Measurements from ENCODE around the gene BAZ1A. TPM values are rescaled to one million over a fixed set of nuclear protein-coding genes. Genes with fewer than 3 reads are reported as not detected.
A peak's percentile ranks its signal among the peaks of the same experiment; 100 is the strongest.

BAZ1A gene
- 22.5 to 27.0 TPM (median 25.0 TPM) in 3 replicates for total RNA-seq
- long read RNA-seq, full-length matches to known transcripts: 17 of 34 reads
- long read RNA-seq, partial matches to known transcripts: 11 of 34 reads
- long read RNA-seq, other reads (novel, unspliced or antisense): 6 of 34 reads

DNA sequence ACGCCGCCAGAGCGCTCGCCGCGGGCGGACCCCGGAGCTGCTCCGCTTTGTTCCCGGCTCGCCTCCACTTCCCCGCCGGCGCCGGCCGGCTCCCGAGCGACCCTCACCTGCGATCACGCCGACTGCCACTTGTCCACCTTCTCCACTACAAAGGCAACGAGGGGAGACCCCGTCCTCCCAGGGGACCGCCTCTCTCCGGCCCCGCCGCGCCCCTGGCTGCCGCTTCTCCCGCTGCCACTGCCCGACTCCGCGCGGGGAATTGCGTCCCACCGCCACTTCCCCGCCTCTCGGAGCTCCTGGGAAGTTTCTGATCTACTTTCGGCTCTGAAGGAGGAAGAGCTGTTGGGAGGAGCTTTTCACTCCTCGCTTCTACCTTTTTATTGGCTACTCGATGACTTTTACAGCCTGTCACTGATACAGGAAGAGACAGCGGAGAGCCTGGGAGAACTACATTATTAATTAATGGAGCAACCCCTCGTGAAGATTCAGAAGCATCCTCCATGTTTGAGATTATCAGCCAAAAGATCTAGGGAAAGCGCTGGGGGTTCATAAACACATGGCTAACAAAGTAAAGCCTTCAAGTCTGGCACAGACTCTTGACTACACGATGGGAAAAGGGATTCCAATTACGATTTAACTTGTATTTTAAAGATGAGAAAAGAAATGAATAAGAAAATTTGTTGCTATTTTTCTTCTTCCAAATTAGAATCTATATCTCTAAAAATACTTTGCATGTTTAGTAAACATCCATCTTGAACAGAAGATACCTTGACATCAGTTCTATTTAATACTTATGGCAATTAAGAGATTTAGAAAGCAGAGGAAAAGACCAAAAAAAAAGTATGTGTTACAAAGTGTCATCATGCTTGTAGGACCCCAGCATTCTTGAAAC lies at the start of gene BAZ1A:
Gene BAZ1A, minus strand, starts transcription at position 330 of the 892 bp plus-strand sequence. CDS start 756 bp downstream, outside the sequence.
- TF ChIP-seq CTCF (IDR thresholded peaks at IDR 0.05): no peak
- H3K36me3 Mint-ChIP-seq (ENCODE audit: low read depth): no peaks in the 10 kb centered on the region
- DNase-seq (ENCODE audit: low spot score): no peak
- H3K27ac Mint-ChIP-seq (ENCODE audit: unreplicated experiment): peak within 1 kb of the TSS; percentile 94
- no peaks in the 10 kb centered on the region for H3K27me3 Mint-ChIP-seq (ENCODE audit: low read depth)
- H3K4me1 Mint-ChIP-seq (ENCODE audit: low read depth): peaks cover 33% of the 10 kb centered on the region
- H3K9me3 Mint-ChIP-seq (ENCODE audit: low read depth): no peaks in the 10 kb centered on the region
- H3K4me3 Mint-ChIP-seq (ENCODE audit: unreplicated experiment): peak within 1 kb of the TSS; percentile 96

DNA sequence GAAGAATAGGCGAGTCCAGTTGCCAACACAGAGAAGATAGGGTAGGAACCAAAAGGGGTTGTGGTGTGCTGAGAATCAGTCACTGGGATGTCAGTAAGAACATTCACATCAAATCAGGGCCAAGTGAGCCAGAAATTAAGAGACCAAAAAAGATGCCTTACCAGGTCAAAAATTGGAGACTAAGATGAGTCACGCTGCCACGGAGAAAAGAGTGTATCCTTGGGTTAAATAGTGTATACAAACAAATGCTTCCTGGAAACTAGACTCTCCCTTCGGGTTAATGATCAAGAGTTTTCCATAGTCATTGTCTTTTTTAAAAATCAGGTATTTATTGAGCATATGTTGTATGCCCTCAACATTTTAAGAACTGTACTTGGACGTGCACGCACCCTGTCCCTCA lies 45.2 kb upstream of the BAZ1A start:
- no peaks in the 10 kb centered on the region for H3K27me3 Mint-ChIP-seq (ENCODE audit: low read depth)
- peaks cover 1% of the 10 kb centered on the region for H3K36me3 Mint-ChIP-seq (ENCODE audit: low read depth)
- H3K9me3 Mint-ChIP-seq (ENCODE audit: low read depth): peaks cover 6% of the 10 kb centered on the region
- DNase-seq (ENCODE audit: low spot score): no peak
- H3K4me1 Mint-ChIP-seq (ENCODE audit: low read depth): no peaks in the 10 kb centered on the region
- H3K4me3 Mint-ChIP-seq (ENCODE audit: unreplicated experiment): no peak overlapping the region
- no peak overlapping the region for H3K27ac Mint-ChIP-seq (ENCODE audit: unreplicated experiment)
- TF ChIP-seq CTCF (IDR thresholded peaks at IDR 0.05): no peak

GRCh38 chr14:34913619-34914018 lies 38.5 kb upstream of the BAZ1A start:
- Mint-ChIP-seq H3K27me3 (ENCODE audit: low read depth) (no peaks in the 10 kb centered on the region), H3K27ac (ENCODE audit: unreplicated experiment) (no peak overlapping the region), H3K9me3 (ENCODE audit: low read depth) (no peaks in the 10 kb centered on the region), H3K4me3 (ENCODE audit: unreplicated experiment) (no peak overlapping the region), H3K4me1 (ENCODE audit: low read depth) (peaks cover 6% of the 10 kb centered on the region), H3K36me3 (ENCODE audit: low read depth) (no peaks in the 10 kb centered on the region)
- TF ChIP-seq CTCF (IDR thresholded peaks at IDR 0.05): no peak
- DNase-seq (ENCODE audit: low spot score): no peak

- H3K9me3 Mint-ChIP-seq (ENCODE audit: low read depth): no peaks in the 10 kb centered on the region
- H3K27ac Mint-ChIP-seq (ENCODE audit: unreplicated experiment): no peak overlapping the region
- no peak overlapping the region for H3K4me3 Mint-ChIP-seq (ENCODE audit: unreplicated experiment)
- peaks cover 6% of the 10 kb centered on the region for H3K4me1 Mint-ChIP-seq (ENCODE audit: low read depth)
- no peak for DNase-seq (ENCODE audit: low spot score)
- H3K27me3 Mint-ChIP-seq (ENCODE audit: low read depth): no peaks in the 10 kb centered on the region
- no peak for TF ChIP-seq CTCF (IDR thresholded peaks at IDR 0.05)
- H3K36me3 Mint-ChIP-seq (ENCODE audit: low read depth): no peaks in the 10 kb centered on the region
These were observed 37.8 kb upstream of the BAZ1A start for GRCh38 chr14:34912966-34913365.

DNA sequence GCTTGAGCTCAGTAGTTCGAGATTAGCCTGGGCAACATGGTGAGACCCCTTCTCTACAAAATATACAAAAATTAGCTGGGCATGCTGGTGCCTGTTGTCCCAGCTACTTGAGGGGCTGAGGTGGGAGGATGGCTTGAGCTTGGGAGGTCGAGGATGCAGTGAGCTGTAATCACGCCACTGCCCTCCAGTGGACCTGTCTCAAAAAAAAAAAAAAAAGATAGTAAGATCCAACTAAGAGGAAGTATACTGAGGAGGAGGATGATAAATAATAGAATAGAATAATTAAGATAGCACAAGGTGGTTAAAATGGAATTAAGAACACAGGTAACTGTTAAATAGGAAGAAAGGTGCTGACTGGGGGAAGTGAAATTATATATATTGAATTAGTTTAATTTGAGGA lies 37.0 kb upstream of the BAZ1A start:
- no peak overlapping the region for H3K27ac Mint-ChIP-seq (ENCODE audit: unreplicated experiment)
- H3K4me1 Mint-ChIP-seq (ENCODE audit: low read depth): peaks cover 6% of the 10 kb centered on the region
- no peaks in the 10 kb centered on the region for H3K27me3 Mint-ChIP-seq (ENCODE audit: low read depth)
- H3K4me3 Mint-ChIP-seq (ENCODE audit: unreplicated experiment): no peak overlapping the region
- TF ChIP-seq CTCF (IDR thresholded peaks at IDR 0.05): no peak
- no peaks in the 10 kb centered on the region for H3K36me3 Mint-ChIP-seq (ENCODE audit: low read depth)
- no peaks in the 10 kb centered on the region for H3K9me3 Mint-ChIP-seq (ENCODE audit: low read depth)
- DNase-seq (ENCODE audit: low spot score): no peak
